Adrenal gland (tissue), 12 donors: ENCODE results near the gene HS6ST2. TPM values are rescaled to one million over a fixed set of nuclear protein-coding genes. Genes with fewer than 3 reads are reported as not detected.

ENCODE experiments used
- DNase-seq, 7 donors: peaks; one replicate each; pipeline ENCODE4 v3.0.0-alpha.2; 2019 to 2020
- H3K27ac ChIP-seq, 5 donors: fragments of 200-600 bp; sonication (generic) in 4 of 5; 1 replicate in 3 of 5; 2 replicates in 2 of 5; pipeline versions ENCODE4 v1.5.1 to v1.8.0; 2016 to 2020; ENCODE audit warnings: mild to moderate bottlenecking in 1 of 5
- H3K27me3 ChIP-seq: fragments of 200-600 bp; 2 replicates; pipeline ENCODE4 v1.8.0; 2021
- H3K36me3 ChIP-seq, 2 donors: fragments of 200-600 bp; replicated peaks in 1 of 2; 1 replicate in 1 of 2; 2 replicates in 1 of 2; pipeline versions ENCODE4 v1.5.1 to v1.8.0; 2018 to 2022
- H3K4me1 ChIP-seq, 2 donors: fragments of 200-600 bp; replicated peaks in 1 of 2; 1 replicate in 1 of 2; 2 replicates in 1 of 2; pipeline versions ENCODE4 v1.5.1 to v1.8.0; 2018 to 2021
- H3K4me3 ChIP-seq, 4 donors: fragments of 200-600 bp; sonication (generic) in 3 of 4; one replicate each; pipeline ENCODE4 v1.5.1; 2016 to 2018
- H3K9me3 ChIP-seq, 3 donors: fragments of 200-600 bp; sonication (generic) in 1 of 3; replicated peaks in 1 of 3; 1 replicate in 2 of 3; 2 replicates in 1 of 3; pipeline versions ENCODE4 v1.5.1 to v1.8.0; 2016 to 2021
- POLR2A ChIP-seq, 2 donors: fragments of 450-650 bp; IDR thresholded peaks; one replicate each; pipeline ENCODE4 v1.6.1; 2017; ENCODE audit warnings: antibody characterized with exemption in 2 of 2, mild to moderate bottlenecking in 2 of 2, moderate library complexity in 1 of 2
- whole genome bisulfite sequencing, 4 donors: extraction: QIAGEN DNeasy Blood & Tissue Kit in 2 of 4; methylation state at CpG; one replicate each; pipeline versions ENCODE4 v1.1.5 to v1.1.7; 2013 to 2017; 5-methylcytosine and 5-hydroxymethylcytosine counted together
- intact Hi-C, 2 donors: fragments of 100-400 bp; cut with DNase I; formaldehyde crosslinking; loops; one replicate each; pipeline versions ENCODE4 v1.14.1 to v1.15.0; 2022 to 2023
- polyA plus RNA-seq, 3 donors: library from polyadenylated mRNA; stranded (reverse); fragments of 200-250 nt in 2 of 3; fragments of 350-450 nt in 1 of 3; fragmentation: Illumina TruSeq in 1 of 3; extraction: RNeasy Lipid Tissue Mini Kit (QIAGEN cat#74804) in 1 of 3; gene quantifications; one replicate each; pipeline ENCODE4 v1.2.3, GENCODE V29; 2013 to 2014
- total RNA-seq, 9 donors: library from RNA; depleted of rRNA in 4 of 9; stranded (reverse); fragments of >200 nt in 4 of 9; fragments of 120-200 nt in 1 of 9; fragmentation: NEBNext Ultra II Directional in 1 of 9; extraction: Animal tissue kit (Norgen Biotek cat#: 25700) in 1 of 9; gene quantifications; one replicate each; pipeline versions ENCODE4 v1.1.0 to v1.2.4, GENCODE V29; 2013 to 2023
- TF ChIP-seq, protein P1 (sequence below), 6 experiments: fragments of 450-650 bp in 4 of 6; fragments of 200-600 bp in 2 of 6; sonication (generic) in 1 of 6; IDR thresholded peaks; 1 replicate in 5 of 6; 2 replicates in 1 of 6; pipeline versions ENCODE4 v1.5.1 to v1.8.0; 2016 to 2021; ENCODE audit warnings: antibody characterized with exemption in 6 of 6, mild to moderate bottlenecking in 2 of 6, moderate library complexity in 1 of 6
- donor health status: healthy with polysubstance abuse.
- donor health status: Bipolar disorder and iron deficiency.
- donor health status: DM: yes; HTN: yes; CAD: no.
- donor health status: DM: no; HTN: no; CAD: no.
- donor health status: DM: no; HTN: no; CAD: no.
- donor health status: DM: yes; HTN: yes; CAD: no.

The HS6ST2 gene
- total and polyA plus RNA-seq, 12 donors: 0.24 to 6.0 (median 1.3) TPM

GRCh38 chrX:132786217-132786616 is 172.2 kb downstream of the HS6ST2 start:
- H3K4me3 ChIP-seq: no peak overlapping the region
- no peak for DNase-seq
- H3K27ac ChIP-seq: no peak overlapping the region
- H3K36me3 ChIP-seq: no peaks in the 10 kb centered on the region
- intact Hi-C loops: no loop called here
- peaks cover 6% of the 10 kb centered on the region for H3K27me3 ChIP-seq
- H3K4me1 ChIP-seq: no peaks in the 10 kb centered on the region
- no peak for TF ChIP-seq POLR2A (IDR thresholded peaks at IDR 0.05)
- TF ChIP-seq, protein P1, sequence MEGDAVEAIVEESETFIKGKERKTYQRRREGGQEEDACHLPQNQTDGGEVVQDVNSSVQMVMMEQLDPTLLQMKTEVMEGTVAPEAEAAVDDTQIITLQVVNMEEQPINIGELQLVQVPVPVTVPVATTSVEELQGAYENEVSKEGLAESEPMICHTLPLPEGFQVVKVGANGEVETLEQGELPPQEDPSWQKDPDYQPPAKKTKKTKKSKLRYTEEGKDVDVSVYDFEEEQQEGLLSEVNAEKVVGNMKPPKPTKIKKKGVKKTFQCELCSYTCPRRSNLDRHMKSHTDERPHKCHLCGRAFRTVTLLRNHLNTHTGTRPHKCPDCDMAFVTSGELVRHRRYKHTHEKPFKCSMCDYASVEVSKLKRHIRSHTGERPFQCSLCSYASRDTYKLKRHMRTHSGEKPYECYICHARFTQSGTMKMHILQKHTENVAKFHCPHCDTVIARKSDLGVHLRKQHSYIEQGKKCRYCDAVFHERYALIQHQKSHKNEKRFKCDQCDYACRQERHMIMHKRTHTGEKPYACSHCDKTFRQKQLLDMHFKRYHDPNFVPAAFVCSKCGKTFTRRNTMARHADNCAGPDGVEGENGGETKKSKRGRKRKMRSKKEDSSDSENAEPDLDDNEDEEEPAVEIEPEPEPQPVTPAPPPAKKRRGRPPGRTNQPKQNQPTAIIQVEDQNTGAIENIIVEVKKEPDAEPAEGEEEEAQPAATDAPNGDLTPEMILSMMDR (IDR thresholded peaks at IDR 0.05): no peak
- 83 to 96% (median 90%) methylated on average over 1 of the region's 1 CpG for WGBS, 4 donors
- H3K9me3 ChIP-seq: no peaks in the 10 kb centered on the region

DNA sequence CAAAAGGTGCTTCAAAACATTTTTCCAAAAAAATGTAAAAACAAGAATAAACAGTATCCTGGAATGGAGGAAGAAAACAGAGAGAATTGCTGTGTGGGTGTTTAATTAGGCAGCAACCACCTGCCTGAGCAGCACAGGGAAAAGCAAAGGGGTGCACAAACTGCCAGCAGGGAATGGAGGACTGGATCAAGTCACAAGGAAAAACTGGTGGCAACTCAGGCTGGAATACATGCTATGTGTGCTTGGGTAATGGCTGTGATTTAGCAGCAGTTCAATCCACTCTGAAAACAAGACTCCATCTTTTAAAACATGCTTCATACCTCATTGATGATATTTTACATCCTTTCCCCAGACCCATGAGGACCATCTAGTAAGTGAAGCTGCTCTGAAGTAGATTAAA is 179.5 kb downstream of the HS6ST2 start:
- no peak for TF ChIP-seq POLR2A (IDR thresholded peaks at IDR 0.05)
- TF ChIP-seq, protein P1 (IDR thresholded peaks at IDR 0.05): no peak
- intact Hi-C loops: no loop called here
- no peaks in the 10 kb centered on the region for H3K9me3 ChIP-seq
- no peak overlapping the region for H3K27ac ChIP-seq
- no peaks in the 10 kb centered on the region for H3K4me1 ChIP-seq
- no peak overlapping the region for H3K4me3 ChIP-seq
- DNase-seq: no peak
- no peaks in the 10 kb centered on the region for H3K36me3 ChIP-seq
- H3K27me3 ChIP-seq: peaks cover 21% of the 10 kb centered on the region

GRCh38 chrX:132776486-132777210 is 181.8 kb downstream of the HS6ST2 start:
- H3K27ac ChIP-seq: no peak overlapping the region
- no peaks in the 10 kb centered on the region for H3K36me3 ChIP-seq
- H3K27me3 ChIP-seq: peaks cover 15% of the 10 kb centered on the region
- WGBS, 4 donors: 64 to 85% (median 76%) methylated on average over 6 of the region's 6 CpGs
- intact Hi-C loops: no loop called here
- no peak for TF ChIP-seq POLR2A (IDR thresholded peaks at IDR 0.05)
- TF ChIP-seq, protein P1 (IDR thresholded peaks at IDR 0.05): no peak
- no peaks in the 10 kb centered on the region for H3K4me1 ChIP-seq
- no peak overlapping the region for H3K4me3 ChIP-seq
- H3K9me3 ChIP-seq: no peaks in the 10 kb centered on the region
- DNase-seq: no peak

DNA sequence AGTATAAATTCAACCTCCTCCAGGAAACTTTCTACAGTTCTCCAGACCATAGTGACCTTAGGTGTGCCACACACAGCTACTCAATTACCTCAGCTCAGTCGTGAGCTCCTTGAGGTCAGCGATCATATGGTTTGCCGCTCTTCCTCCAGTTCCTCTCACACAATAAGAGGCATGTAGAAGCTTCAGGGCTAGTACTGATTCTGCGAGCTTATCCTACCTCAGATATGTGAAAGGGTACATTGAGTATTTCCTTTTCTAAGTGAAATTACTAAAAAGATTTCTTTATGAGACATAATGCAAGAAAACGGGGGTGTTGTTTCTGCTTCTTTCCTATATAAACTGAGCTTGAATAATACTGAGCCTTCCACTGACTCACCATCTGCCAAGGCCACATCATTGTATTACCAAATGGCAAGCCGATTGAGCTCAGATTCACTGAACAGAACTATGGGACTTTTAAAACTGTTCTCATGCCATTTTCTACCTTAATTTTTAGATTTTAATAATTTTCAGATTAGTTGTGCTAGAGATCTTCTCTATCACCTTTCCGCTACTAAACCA is 183.1 kb downstream of the HS6ST2 start:
- Histone ChIP-seq H3K9me3 (no peaks in the 10 kb centered on the region), H3K4me3 (no peak overlapping the region), H3K27me3 (peaks cover 8% of the 10 kb centered on the region), H3K36me3 (no peaks in the 10 kb centered on the region), H3K4me1 (no peaks in the 10 kb centered on the region), H3K27ac (no peak overlapping the region)
- intact Hi-C loops: no loop called here
- peak in 1 of 7 donors; percentile 8 for DNase-seq
- WGBS, 4 donors: 61 to 71% (median 66%) methylated on average over 7 of the region's 7 CpGs
- TF ChIP-seq, protein P1 (IDR thresholded peaks at IDR 0.05): no peak
- no peak for TF ChIP-seq POLR2A (IDR thresholded peaks at IDR 0.05)
